Esophagus squamous epithelium (tissue), 4 donors: ENCODE results near the gene AVEN.

Experiments
- POLR2A ChIP-seq, 4 donors: fragments of 450-650 bp; IDR thresholded peaks; one replicate each; pipeline ENCODE4 v1.6.1; 2017; ENCODE audit warnings: antibody characterized with exemption in 4 of 4, mild to moderate bottlenecking in 4 of 4, moderate library complexity in 3 of 4
- TF ChIP-seq, protein P1 (sequence below), 6 experiments: fragments of 450-650 bp in 4 of 6; fragments of 200-600 bp in 2 of 6; sonication (generic) in 2 of 6; IDR thresholded peaks; one replicate each; pipeline ENCODE4 v1.5.1; 2016 to 2019; ENCODE audit warnings: antibody characterized with exemption in 6 of 6, mild to moderate bottlenecking in 4 of 6, moderate library complexity in 4 of 6

DNA sequence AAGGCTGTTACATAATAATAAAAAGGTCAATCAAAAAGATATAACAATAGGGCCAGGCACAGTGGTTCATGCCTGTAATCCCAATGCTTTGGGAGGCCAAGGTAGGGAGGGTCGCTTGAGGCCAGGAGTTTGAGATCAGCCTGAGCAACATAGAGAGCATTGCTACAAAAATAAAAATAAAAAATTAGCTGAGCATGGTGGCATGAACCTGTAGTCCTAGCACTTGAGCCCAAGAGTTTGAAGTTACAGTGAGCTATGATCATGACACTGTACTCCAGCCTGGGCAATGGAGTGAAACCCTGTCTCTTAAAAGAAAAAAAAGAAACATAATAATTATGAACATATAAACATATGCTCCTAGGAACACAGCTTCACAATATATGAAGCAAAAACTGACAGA lies 29.3 kb downstream of the AVEN start:
- TF ChIP-seq, protein P1, sequence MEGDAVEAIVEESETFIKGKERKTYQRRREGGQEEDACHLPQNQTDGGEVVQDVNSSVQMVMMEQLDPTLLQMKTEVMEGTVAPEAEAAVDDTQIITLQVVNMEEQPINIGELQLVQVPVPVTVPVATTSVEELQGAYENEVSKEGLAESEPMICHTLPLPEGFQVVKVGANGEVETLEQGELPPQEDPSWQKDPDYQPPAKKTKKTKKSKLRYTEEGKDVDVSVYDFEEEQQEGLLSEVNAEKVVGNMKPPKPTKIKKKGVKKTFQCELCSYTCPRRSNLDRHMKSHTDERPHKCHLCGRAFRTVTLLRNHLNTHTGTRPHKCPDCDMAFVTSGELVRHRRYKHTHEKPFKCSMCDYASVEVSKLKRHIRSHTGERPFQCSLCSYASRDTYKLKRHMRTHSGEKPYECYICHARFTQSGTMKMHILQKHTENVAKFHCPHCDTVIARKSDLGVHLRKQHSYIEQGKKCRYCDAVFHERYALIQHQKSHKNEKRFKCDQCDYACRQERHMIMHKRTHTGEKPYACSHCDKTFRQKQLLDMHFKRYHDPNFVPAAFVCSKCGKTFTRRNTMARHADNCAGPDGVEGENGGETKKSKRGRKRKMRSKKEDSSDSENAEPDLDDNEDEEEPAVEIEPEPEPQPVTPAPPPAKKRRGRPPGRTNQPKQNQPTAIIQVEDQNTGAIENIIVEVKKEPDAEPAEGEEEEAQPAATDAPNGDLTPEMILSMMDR (IDR thresholded peaks at IDR 0.05): no peak
- TF ChIP-seq POLR2A (IDR thresholded peaks at IDR 0.05): no peak
